NT2/D1 (cell line): ENCODE results near the gene CLPTM1.
"Not testable (repeated sequence)": the region's sequence is repeated elsewhere in the genome, so short reads cannot be mapped to it uniquely, and the experiment has no call there.

Source experiments
- SUZ12 ChIP-seq: IDR thresholded peaks from 2 replicates; pipeline ENCODE4 v1.6.1; 2011; ENCODE audit not compliant: insufficient read length, insufficient read depth; ENCODE audit errors: extremely low read depth
- YY1 ChIP-seq: IDR thresholded peaks from 2 replicates; pipeline ENCODE4 v1.6.1; 2011; ENCODE audit not compliant: insufficient read length, insufficient read depth
- ZNF274 ChIP-seq: IDR thresholded peaks from 2 replicates; pipeline ENCODE4 v1.6.1; 2011; ENCODE audit warnings: mild to moderate bottlenecking, low read depth, low read length

- not testable (repeated sequence) for TF ChIP-seq SUZ12, ZNF274, YY1
Measured at GRCh38 chr19:44971451-44971850, 16.3 kb downstream of the CLPTM1 start.
